GM19351 (cell line): ENCODE results near the gene SYMPK.

ENCODE experiments used
- ATAC-seq: cut with Tn5 transposase; IDR thresholded peaks from one replicate; pipeline ENCODE4 v1.9.1; 2021; ENCODE audit warnings: mild to moderate bottlenecking, moderate library complexity; ENCODE audit not compliant: unreplicated experiment

SYMPK gene

GRCh38 chr19:45782820-45783785, 79.8 kb downstream of the SYMPK start:
- ATAC-seq = no peak

DNA sequence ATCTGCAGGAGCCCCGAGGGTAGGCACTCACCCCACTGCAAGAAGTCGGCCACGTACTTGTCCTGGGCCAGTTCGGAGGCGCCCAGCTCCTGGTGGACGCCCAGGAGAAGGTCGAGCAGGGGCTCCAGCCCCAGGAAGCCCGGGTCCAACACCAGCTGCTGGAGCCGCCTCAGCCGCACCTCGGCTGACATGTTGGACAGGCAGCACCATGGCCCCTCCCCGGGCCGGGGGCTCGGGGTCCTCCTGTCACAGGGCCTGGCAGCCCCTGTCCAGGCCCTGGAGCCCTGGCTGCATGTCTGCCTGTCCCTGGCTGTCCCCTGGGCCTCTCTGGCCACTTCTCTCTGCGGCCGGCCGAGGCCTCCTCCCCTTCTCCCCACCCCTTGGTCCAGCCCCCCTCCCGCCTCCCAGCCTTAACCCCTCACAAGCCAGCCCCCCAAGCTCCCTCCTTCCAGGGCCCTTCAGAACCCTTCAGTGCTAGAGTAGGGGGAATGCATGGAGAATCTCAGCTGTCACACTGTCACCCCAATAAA, 80.7 kb downstream of the SYMPK start, which contains the start of gene DMPK:
TSS of gene DMPK (minus strand) at position 329 of the 530 bp plus-strand sequence. CDS start at position 191, 138 bp downstream.
- ATAC-seq = no peak

- no peak for ATAC-seq
These were observed 81.5 kb downstream of the SYMPK start for GRCh38 chr19:45781214-45782161.

DNA sequence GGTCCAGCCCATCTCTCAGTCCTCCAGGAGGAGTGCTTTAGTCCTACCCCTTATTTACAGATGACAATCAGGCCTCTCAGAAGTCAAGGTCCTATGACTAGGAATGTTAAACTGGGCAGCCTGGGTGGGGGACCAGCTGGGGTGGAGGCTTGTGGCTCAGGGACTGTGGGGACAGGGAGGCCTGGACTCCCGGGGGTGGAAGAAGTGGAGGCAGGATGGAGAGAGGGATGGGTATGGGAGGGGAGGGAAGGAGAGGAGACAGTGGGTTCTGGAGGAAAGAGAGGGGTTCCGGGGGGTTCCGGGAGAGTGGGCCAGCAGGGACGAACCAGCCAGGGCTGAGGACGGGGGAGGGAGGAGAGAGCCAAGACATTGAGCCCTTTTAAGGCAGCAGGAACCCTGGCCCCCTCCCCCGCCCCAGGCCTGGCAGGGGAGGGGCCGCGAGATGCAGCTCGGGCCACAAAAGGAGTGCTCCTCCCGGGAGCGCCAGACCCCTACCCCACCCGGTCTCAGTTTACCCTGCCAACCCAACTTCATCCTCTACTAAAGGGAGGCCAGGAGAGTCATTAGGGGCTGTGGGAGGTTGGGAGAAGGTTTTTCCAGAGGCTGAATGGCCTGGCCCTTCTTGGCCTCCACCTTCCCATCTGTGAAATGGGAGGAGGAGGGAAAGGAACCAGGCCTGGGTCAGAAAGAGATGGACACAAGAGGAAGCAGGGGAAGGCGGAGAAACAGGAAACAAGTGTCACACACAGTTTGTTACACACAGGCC, 82.3 kb downstream of the SYMPK start:
- ATAC-seq = no peak

DNA sequence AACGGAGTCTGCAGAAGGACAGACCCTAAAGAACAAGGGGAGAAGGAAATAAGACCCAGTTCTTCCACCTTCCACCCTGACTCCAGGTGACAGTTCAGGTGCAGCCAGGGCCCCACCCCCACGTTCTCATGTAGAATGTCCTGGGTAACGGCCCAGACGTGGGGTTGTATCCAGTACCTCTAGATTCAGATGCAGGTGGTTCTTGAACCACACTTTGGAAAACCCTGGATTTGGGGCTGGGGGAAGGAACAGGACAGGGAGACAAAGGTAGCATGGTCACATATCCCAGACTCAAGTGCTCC, 82.8 kb downstream of the SYMPK start:
- no peak for ATAC-seq

DNA sequence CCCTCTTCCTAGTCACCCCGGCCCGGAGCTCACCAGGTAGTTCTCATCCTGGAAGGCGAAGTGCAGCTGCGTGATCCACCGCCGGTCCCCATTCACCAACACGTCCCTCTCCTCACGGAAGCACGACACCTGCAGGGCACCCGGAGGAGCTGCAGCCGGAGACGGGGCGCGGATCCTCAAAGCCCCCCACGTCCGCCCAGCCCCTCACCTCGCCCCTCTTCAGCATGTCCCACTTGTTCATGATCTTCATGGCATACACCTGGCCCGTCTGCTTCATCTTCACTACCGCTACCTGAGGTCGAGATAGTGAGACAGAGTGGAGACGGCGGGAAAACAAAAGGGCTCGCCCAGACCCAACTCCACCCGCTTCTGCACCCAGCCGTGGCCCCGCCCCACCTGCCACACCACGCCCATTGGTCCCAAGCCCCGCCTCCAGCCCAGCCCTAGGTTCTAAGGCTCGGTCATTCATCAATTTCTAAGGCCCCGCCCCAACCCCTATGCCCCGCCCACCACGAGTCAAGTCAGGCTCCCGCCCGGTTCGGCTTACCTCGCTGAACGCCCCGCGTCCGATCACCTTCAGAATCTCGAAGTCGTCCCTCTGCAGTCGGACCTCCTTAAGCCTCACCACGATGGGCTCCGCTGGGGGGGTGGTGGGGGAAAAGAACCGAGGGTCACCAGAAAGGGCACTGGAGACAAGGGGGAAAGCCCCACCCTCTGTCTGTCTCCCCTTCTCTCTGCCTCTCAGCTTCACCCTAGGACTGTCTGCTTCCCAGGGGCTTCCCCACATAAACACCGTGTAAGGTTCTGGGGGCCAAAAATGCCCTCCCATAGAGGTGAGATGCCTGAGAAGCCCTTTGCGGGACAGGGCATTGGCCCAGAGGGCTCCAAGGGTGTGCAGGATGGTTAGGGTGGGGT, 83.5 kb downstream of the SYMPK start:
- peak; percentile 85 for ATAC-seq

DNA sequence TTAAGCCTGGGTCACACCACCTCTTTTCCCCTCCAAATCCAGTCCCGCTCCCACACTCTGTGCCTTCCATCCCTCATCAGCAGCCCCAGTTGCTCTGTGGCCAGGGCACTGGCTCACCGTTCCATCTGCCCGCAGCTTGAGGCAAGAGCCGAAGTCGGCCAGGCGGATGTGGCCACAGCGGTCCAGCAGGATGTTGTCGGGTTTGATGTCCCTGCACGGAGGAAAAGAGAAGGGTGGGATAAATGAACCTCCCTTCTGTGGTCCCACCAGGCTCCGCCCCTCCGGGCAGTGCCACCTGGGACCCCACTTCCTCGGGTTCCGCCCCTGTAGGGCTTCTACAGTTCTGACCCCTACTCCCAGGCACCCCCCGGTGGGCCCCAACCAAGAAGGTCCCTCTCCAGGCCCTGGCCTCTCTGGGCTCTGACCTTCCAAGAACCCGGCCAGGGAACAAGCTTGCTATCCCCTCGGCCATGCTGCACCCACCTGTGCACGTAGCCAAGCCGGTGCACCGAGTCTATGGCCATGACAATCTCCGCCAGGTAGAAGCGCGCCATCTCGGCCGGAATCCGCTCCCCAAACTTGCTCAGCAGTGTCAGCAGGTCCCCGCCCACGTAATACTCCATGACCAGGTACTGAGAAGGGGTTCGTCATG, 84.8 kb downstream of the SYMPK start:
- ATAC-seq = no peak

- ATAC-seq = no peak
These were observed 85.5 kb downstream of the SYMPK start for GRCh38 chr19:45777395-45777961.

DNA sequence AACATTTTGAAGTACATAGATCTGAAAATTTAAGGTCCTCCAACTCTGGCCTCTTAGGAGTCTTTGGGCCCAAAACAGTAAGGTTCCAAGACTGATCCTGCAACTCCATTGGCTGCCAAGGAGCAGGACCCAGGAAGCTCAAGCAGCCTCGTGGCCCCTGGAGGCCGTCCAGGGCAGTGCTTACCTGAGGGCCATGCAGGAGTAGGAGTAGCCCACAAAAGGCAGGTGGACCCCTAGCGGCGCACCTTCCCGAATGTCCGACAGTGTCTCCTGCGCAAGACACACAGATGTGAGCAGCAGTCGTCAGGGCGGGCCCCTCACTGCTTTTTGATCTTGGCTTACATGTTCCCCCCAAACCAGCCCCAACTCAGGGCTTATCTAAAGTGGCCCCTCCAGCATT, 88.2 kb downstream of the SYMPK start:
- no peak for ATAC-seq

GRCh38 chr19:45773384-45773783, 89.6 kb downstream of the SYMPK start:
- no peak for ATAC-seq

DNA sequence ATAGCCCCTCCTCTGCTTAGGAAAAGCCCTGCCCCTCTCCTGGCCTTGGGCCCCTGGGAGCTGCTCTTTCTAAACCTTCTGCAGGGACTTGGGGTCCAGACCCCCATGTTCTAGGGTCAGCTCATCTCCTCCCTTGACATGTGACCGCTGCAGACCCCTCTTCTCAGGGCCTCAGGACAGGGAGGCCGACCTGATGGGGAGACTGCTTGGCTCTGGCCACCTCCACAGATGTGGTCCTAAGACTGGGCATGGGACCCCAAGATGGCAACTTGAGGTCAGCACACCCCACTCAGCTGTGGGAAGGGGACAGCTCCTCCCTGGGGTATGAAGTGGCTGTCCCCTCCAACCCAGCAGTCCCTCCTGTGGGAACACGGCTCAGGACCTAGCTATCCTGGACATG, 90.0 kb downstream of the SYMPK start:
- ATAC-seq = no peak

DNA sequence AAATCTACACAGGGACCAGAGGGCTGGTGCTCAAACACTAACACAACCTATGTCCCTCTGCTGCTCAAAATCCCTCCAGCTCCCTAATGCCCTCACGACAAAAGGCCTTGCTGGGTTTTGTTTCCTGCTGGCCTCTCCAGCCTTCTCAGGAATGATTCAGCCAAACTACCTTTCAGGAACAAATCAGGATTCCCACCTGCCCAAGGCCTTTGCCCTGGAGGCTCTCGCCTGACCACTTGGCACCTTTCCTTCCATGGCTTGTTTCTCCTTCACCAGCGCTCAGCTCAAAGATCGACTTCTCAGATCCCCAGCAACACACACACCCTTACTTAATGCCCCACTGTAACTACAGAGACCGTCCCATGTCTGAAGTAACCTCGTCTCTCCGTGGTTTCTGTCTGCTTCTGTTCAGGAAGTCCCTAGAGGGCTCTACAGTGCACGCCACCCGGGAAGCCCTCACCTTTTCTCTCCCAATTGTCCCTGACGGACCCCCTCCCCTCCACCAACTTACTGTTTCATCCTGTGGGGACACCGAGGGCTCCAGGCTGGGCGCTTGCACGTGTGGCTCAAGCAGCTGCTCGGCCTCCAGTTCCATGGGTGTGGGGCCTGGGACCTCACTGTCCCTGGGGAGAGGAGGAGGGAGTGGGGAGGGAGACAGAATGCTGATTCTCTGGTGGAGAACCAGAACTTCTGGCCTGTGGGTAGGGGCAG, 90.7 kb downstream of the SYMPK start:
- no peak for ATAC-seq

DNA sequence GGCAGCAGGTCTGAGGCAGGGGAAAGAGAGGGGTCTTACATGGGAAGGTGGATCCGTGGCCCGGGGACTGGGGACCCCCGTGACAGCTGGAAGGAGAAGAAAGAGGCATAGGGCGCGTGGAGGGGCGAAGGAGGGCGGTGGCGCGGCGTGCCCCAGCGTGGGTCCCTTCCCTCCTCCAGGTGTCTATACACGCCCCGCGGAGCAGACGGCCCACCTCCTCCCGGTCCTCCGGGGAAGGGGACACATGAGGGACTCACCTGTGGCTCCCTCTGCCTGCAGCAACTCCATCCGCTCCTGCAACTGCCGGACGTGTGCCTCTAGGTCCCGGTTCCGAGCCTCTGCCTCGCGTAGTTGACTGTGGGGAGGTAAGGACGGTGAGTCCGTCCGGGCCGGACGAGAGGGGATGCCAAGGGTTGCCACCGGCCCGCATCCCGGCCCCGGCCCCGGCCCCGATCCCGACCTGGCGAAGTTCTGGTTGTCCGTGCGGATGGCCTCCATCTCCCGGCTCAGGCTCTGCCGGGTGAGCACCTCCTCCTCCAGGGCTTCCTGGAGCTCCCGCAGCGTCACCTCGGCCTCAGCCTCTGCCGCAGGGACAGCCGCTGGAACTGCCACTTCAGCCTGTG, 91.5 kb downstream of the SYMPK start:
- no peak for ATAC-seq

DNA sequence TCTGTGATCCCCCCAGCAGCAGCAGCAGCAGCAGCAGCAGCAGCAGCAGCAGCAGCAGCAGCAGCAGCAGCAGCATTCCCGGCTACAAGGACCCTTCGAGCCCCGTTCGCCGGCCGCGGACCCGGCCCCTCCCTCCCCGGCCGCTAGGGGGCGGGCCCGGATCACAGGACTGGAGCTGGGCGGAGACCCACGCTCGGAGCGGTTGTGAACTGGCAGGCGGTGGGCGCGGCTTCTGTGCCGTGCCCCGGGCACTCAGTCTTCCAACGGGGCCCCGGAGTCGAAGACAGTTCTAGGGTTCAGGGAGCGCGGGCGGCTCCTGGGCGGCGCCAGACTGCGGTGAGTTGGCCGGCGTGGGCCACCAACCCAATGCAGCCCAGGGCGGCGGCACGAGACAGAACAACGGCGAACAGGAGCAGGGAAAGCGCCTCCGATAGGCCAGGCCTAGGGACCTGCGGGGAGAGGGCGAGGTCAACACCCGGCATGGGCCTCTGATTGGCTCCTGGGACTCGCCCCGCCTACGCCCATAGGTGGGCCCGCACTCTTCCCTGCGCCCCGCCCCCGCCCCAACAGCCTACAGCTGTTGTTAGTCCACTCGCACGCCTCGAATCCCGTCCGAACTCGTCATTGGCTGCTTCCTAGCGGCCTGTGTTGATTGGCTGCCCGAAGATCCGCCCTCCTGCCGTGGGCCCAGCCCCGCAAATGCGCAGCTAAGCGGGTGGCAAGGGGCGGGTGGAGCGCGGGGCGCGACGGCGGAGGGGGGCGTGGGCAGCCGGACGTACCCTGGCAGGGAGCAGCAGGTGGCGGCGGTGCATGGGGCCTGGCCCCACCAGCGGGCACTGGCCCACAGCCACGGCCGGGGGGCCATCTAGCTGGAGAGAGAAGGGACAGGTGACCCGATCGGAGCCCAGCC, 92.5 kb downstream of the SYMPK start:
- ATAC-seq = peak; percentile 55

DNA sequence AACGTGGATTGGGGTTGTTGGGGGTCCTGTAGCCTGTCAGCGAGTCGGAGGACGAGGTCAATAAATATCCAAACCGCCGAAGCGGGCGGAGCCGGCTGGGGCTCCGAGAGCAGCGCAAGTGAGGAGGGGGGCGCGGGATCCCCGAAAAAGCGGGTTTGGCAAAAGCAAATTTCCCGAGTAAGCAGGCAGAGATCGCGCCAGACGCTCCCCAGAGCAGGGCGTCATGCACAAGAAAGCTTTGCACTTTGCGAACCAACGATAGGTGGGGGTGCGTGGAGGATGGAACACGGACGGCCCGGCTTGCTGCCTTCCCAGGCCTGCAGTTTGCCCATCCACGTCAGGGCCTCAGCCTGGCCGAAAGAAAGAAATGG, 93.1 kb downstream of the SYMPK start:
- ATAC-seq = no peak

DNA sequence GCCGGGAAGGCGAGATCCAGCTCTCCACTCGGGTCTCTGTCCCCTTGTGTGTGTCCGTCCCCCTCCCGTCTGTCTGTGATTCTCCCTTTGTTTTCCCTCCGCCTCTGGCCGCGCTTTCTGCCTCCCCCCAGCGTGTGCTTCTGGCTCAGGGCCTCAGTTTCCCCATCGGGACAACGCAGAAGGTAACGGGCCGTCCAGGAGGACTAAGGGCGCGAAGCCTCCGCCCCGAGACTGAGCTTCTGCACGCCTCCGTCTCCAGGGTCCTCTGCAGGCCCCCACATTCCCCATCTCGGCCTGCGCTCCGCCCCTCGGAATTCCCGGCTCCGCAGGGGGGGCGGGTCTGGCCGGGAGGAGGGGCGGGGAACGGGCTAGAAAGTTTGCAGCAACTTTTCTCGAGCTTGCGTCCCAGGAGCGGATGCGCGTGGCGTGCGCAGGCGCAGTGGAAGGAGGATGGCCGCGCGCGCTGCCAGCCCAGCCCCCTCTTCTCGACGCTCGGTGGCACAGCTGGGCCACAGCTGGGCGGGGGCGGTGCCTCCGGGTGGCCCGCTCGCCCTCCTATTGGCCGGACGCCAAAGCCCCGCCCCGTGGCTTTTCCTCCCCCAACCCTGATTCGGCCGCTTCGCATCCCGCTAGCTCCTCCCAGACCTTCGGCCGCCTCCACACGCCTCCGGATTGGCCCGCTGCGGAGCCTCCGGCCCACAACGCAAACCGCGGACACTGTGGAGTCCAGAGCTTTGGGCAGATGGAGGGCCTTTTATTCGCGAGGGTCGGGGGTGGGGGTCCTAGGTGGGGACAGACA, 93.8 kb downstream of the SYMPK start, which contains the start of gene SIX5:
TSS of gene SIX5 (minus strand) at position 269 of the 799 bp plus-strand sequence. CDS start 408 bp downstream, outside the sequence.
- ATAC-seq = peak; percentile 55
